Endothelial cell of umbilical vein (primary cell): ENCODE data around the gene LCE1F.

ENCODE experiments used
- EZH2 ChIP-seq: IDR thresholded peaks from 2 replicates; pipeline ENCODE4 v1.6.1; 2012; ENCODE audit warnings: borderline replicate concordance, low read depth, mild to moderate bottlenecking, moderate library complexity, low read length, inconsistent platforms; ENCODE audit not compliant: severe bottlenecking
- GATA2 ChIP-seq: IDR thresholded peaks from 2 replicates; pipeline ENCODE4 v1.7.0; 2011; ENCODE audit warnings: low read depth, mild to moderate bottlenecking, moderate library complexity, mixed read lengths, low read length; ENCODE audit not compliant: insufficient read length, insufficient read depth
- JUN ChIP-seq: IDR thresholded peaks from 2 replicates; pipeline ENCODE4 v1.6.1; 2011; ENCODE audit warnings: borderline replicate concordance, low read depth; ENCODE audit not compliant: insufficient read length, insufficient read depth
- MYC ChIP-seq: IDR thresholded peaks from one replicate; pipeline ENCODE4 v1.6.1; 2011; ENCODE audit warnings: mild to moderate bottlenecking, low read depth, low read length
- POLR2A ChIP-seq: IDR thresholded peaks from 2 replicates; pipeline ENCODE4 v1.6.1; 2012; ENCODE audit warnings: low read depth, mild to moderate bottlenecking, control low read depth, low read length
- POLR2AphosphoS5 ChIP-seq: IDR thresholded peaks from 2 replicates; pipeline ENCODE4 v1.6.1; 2012; ENCODE audit warnings: low read depth, mild to moderate bottlenecking, control low read depth, low read length, moderate library complexity; ENCODE audit not compliant: insufficient read depth
- TF ChIP-seq, protein P1 (sequence below), 2 donors: IDR thresholded peaks; 1 replicate in 1 of 2; 2 replicates in 1 of 2; pipeline ENCODE4 v1.5.1; 2011; ENCODE audit warnings: low read length in 2 of 2, mild to moderate bottlenecking in 2 of 2, moderate library complexity in 2 of 2, control low read depth in 1 of 2, inconsistent platforms in 1 of 2, low read depth in 1 of 2; ENCODE audit not compliant: insufficient read depth in 1 of 2; ENCODE audit errors: extremely low read depth in 1 of 2
- TF ChIP-seq, protein P2 (sequence below): IDR thresholded peaks from 2 replicates; pipeline ENCODE4 v1.6.1; 2011; ENCODE audit not compliant: insufficient read depth, insufficient read length

DNA sequence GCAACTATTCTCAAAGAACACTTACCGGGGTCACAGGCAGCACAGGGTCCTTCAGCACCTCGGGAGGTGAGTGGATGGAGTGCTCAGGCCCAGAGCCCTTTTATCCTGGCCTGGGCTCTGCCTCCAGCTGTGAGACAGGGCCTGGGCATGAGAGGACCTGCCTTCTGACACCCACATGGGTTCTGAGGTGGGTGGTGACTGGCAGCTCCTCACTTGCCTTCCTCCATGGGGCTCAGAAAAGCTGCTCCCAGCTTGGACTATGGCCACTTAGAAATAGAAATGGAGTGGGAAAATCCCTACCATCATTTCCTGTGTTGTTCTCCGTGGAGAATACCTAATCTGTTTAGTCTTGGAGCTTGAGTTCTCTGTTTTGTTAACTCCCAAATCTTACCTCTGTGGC lies 31.6 kb downstream of the LCE1F start, which contains the start of gene LCE1C:
- TF ChIP-seq JUN (no peak), MYC (no peak), EZH2 (no peak), POLR2A (no peak), POLR2AphosphoS5 (no peak), GATA2 (no peak)
- TF ChIP-seq, protein P1, sequence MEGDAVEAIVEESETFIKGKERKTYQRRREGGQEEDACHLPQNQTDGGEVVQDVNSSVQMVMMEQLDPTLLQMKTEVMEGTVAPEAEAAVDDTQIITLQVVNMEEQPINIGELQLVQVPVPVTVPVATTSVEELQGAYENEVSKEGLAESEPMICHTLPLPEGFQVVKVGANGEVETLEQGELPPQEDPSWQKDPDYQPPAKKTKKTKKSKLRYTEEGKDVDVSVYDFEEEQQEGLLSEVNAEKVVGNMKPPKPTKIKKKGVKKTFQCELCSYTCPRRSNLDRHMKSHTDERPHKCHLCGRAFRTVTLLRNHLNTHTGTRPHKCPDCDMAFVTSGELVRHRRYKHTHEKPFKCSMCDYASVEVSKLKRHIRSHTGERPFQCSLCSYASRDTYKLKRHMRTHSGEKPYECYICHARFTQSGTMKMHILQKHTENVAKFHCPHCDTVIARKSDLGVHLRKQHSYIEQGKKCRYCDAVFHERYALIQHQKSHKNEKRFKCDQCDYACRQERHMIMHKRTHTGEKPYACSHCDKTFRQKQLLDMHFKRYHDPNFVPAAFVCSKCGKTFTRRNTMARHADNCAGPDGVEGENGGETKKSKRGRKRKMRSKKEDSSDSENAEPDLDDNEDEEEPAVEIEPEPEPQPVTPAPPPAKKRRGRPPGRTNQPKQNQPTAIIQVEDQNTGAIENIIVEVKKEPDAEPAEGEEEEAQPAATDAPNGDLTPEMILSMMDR (IDR thresholded peaks at IDR 0.05; ENCODE audit: extremely low read depth in 1 of 2, insufficient read depth in 1 of 2, low read depth in 1 of 2, low read length in 2 of 2): no peak
- TF ChIP-seq, protein P2, sequence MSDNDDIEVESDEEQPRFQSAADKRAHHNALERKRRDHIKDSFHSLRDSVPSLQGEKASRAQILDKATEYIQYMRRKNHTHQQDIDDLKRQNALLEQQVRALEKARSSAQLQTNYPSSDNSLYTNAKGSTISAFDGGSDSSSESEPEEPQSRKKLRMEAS: no peak
